SK-N-SH (cell line): ENCODE data around the gene PDK2. TPM values are rescaled to one million over a fixed set of nuclear protein-coding genes. Genes with fewer than 3 reads are reported as not detected.

Experiments used
- CTCF ChIA-PET: fragments of 300-600, 350-600 bp; formaldehyde crosslinking; extraction: SDS; loops from one replicate; lab custom pipeline; 2021; lab: Yijun Ruan, JAX
- POLR2A ChIA-PET: fragments of 350-600 bp; sonication (Branson Sonifier 250); formaldehyde crosslinking; extraction: SDS; loops from one replicate; lab custom pipeline; 2020; ENCODE audit warnings: antibody characterized with exemption, inconsistent platforms; lab: Yijun Ruan, JAX
- DNase-seq: peaks from one replicate; pipeline ENCODE4 v3.0.0; 2012
- H2AFZ ChIP-seq: fragments of 200-600 bp; sonication (generic); 2 replicates; pipeline ENCODE4 v1.8.1; 2016; ENCODE audit warnings: antibody characterized with exemption, mild to moderate bottlenecking, low read depth
- H3F3A ChIP-seq: fragments of 200-600 bp; sonication (generic); replicated peaks from 2 replicates; pipeline ENCODE3; 2016; ENCODE audit warnings: antibody characterized with exemption, mild to moderate bottlenecking; ENCODE audit not compliant: insufficient read depth
- H3K27ac ChIP-seq, 2 experiments: fragments of 200-500 bp in 1 of 2; fragments of 200-600 bp in 1 of 2; sonication (Bioruptor generic) in 1 of 2; sonication (generic), shearing (Covaris generic) in 1 of 2; 2 replicates each; pipeline versions ENCODE4 v1.5.1 to v1.6.1; 2014 to 2016; ENCODE audit warnings: low read depth in 2 of 2, inconsistent platforms in 1 of 2, low read length in 1 of 2, mild to moderate bottlenecking in 1 of 2, mixed read lengths in 1 of 2
- H3K27me3 ChIP-seq: fragments of 200-600 bp; sonication (generic), shearing (Covaris generic); 2 replicates; pipeline ENCODE4 v1.6.1; 2016; ENCODE audit warnings: mixed run types; ENCODE audit not compliant: insufficient read depth
- H3K36me3 ChIP-seq, 2 experiments: fragments of 200-500 bp in 1 of 2; fragments of 200-600 bp in 1 of 2; sonication (Bioruptor generic) in 1 of 2; sonication (generic) in 1 of 2; replicated peaks in 1 of 2; 2 replicates each; pipeline versions ENCODE3 to v1.5.1; 2014 to 2016; ENCODE audit warnings: low read length in 1 of 2, mild to moderate bottlenecking in 1 of 2; ENCODE audit not compliant: insufficient read depth in 2 of 2, control insufficient read depth in 1 of 2
- H3K4me1 ChIP-seq, 2 experiments: fragments of 200-500 bp in 1 of 2; fragments of 200-600 bp in 1 of 2; sonication (Bioruptor generic) in 1 of 2; sonication (generic), shearing (Covaris generic) in 1 of 2; 2 replicates each; pipeline versions ENCODE4 v1.5.1 to v1.6.1; 2014 to 2016; ENCODE audit warnings: low read depth in 1 of 2, low read length in 1 of 2, mixed run types in 1 of 2; ENCODE audit not compliant: insufficient read depth in 2 of 2, control insufficient read depth in 1 of 2
- H3K4me2 ChIP-seq: fragments of 200-600 bp; sonication (generic), shearing (Covaris generic); 2 replicates; pipeline ENCODE4 v1.6.1; 2017; ENCODE audit warnings: mixed run types
- H3K4me3 ChIP-seq, 2 experiments: fragments of 200-500 bp in 1 of 2; fragments of 200-600 bp in 1 of 2; sonication (Bioruptor generic) in 1 of 2; sonication (generic), shearing (Covaris generic) in 1 of 2; 2 replicates each; pipeline versions ENCODE4 v1.5.1 to v1.8.1; 2014 to 2016; ENCODE audit warnings: low read depth in 2 of 2, inconsistent platforms in 1 of 2, low read length in 1 of 2, mild to moderate bottlenecking in 1 of 2, mixed read lengths in 1 of 2, moderate library complexity in 1 of 2
- H3K79me2 ChIP-seq: fragments of 200-600 bp; sonication (generic); 2 replicates; pipeline ENCODE4 v1.8.1; 2017; ENCODE audit warnings: mild to moderate bottlenecking; ENCODE audit not compliant: insufficient read depth
- H3K9ac ChIP-seq: fragments of 200-600 bp; sonication (generic); 2 replicates; pipeline ENCODE4 v1.6.1; 2017; ENCODE audit warnings: mixed run types
- H3K9me2 ChIP-seq: fragments of 200-600 bp; sonication (generic); 2 replicates; pipeline ENCODE4 v1.6.1; 2017; ENCODE audit warnings: mixed run types
- H3K9me3 ChIP-seq: fragments of 200-600 bp; sonication (generic); 2 replicates; pipeline ENCODE4 v1.6.1; 2017; ENCODE audit warnings: mixed run types, mild to moderate bottlenecking, moderate library complexity
- H4K20me1 ChIP-seq: fragments of 200-600 bp; sonication (generic); 2 replicates; pipeline ENCODE4 v1.6.1; 2017; ENCODE audit warnings: mild to moderate bottlenecking, mixed run types; ENCODE audit not compliant: insufficient read depth
- CHD2 ChIP-seq: fragments of 150-350 bp; IDR thresholded peaks from 2 replicates; pipeline ENCODE4 v1.6.1; 2018; ENCODE audit warnings: low read length; ENCODE audit not compliant: partially characterized antibody
- CTCF ChIP-seq: fragments of 200-600 bp; sonication (generic); IDR thresholded peaks from 2 replicates; pipeline ENCODE4 v1.6.1; 2017; ENCODE audit warnings: antibody characterized with exemption, mild to moderate bottlenecking, moderate library complexity
- ELF1 ChIP-seq: IDR thresholded peaks from 2 replicates; pipeline ENCODE4 v1.4.0; 2012
- FOSL2 ChIP-seq: IDR thresholded peaks from 2 replicates; pipeline ENCODE4 v1.4.0; 2012; ENCODE audit warnings: low read depth, mild to moderate bottlenecking, moderate library complexity, borderline replicate concordance
- FOXJ3 ChIP-seq: sonication (generic); formaldehyde crosslinking; IDR thresholded peaks from 2 replicates; pipeline ENCODE4 v1.5.1; 2020; ENCODE audit warnings: mild to moderate bottlenecking, missing genetic modification reagents
- FOXM1 ChIP-seq: IDR thresholded peaks from 2 replicates; pipeline ENCODE4 v1.4.0; 2012; ENCODE audit warnings: low read depth, mild to moderate bottlenecking
- GABPA ChIP-seq: IDR thresholded peaks from 2 replicates; pipeline ENCODE4 v1.4.0; 2012; ENCODE audit warnings: low read depth, mild to moderate bottlenecking
- JUND ChIP-seq: IDR thresholded peaks from 2 replicates; pipeline ENCODE4 v1.4.0; 2012
- MEF2A ChIP-seq: IDR thresholded peaks from 2 replicates; pipeline ENCODE4 v1.4.0; 2012; ENCODE audit warnings: low read depth, borderline replicate concordance
- NRF1 ChIP-seq: IDR thresholded peaks from 2 replicates; pipeline ENCODE4 v1.6.1; 2012; ENCODE audit warnings: low read depth, mild to moderate bottlenecking, low read length
- PBX3 ChIP-seq: IDR thresholded peaks from 2 replicates; pipeline ENCODE4; 2012
- RAD21 ChIP-seq: IDR thresholded peaks from 2 replicates; pipeline ENCODE4 v1.6.1; 2012; ENCODE audit warnings: mild to moderate bottlenecking, low read length
- RCOR1 ChIP-seq: fragments of 150-350 bp; IDR thresholded peaks from 2 replicates; pipeline ENCODE4 v1.6.1; 2017; ENCODE audit warnings: antibody characterized with exemption, low read length
- REST ChIP-seq: IDR thresholded peaks from 2 replicates; pipeline ENCODE4 v1.6.1; 2012; ENCODE audit warnings: mild to moderate bottlenecking, low read depth, low read length, moderate library complexity
- RXRA ChIP-seq: IDR thresholded peaks from 2 replicates; pipeline ENCODE4 v1.4.0; 2012; ENCODE audit warnings: low read depth, mild to moderate bottlenecking, borderline replicate concordance
- SIN3A ChIP-seq: IDR thresholded peaks from 2 replicates; pipeline ENCODE4 v1.6.1; 2012; ENCODE audit warnings: low read depth, mild to moderate bottlenecking, low read length, moderate library complexity, borderline replicate concordance
- SMC3 ChIP-seq: IDR thresholded peaks from 2 replicates; pipeline ENCODE4 v1.6.1; 2012; ENCODE audit warnings: low read depth, low read length, improper control_type of control experiment
- TCF12 ChIP-seq: IDR thresholded peaks from 2 replicates; pipeline ENCODE4 v1.4.0; 2012
- TEAD4 ChIP-seq: IDR thresholded peaks from 2 replicates; pipeline ENCODE4 v1.4.0; 2012; ENCODE audit warnings: mild to moderate bottlenecking, borderline replicate concordance; ENCODE audit not compliant: insufficient read depth
- USF1 ChIP-seq: IDR thresholded peaks from 2 replicates; pipeline ENCODE4 v1.4.0; 2012; ENCODE audit warnings: low read depth, borderline replicate concordance
- USF2 ChIP-seq: fragments of 150-350 bp; IDR thresholded peaks from 2 replicates; pipeline ENCODE4 v1.6.1; 2017; ENCODE audit warnings: antibody characterized with exemption, low read length, low read depth, borderline replicate concordance
- WGBS: methylation state at CpG from one replicate; pipeline ENCODE4 v1.1.6; 2017; ENCODE audit warnings: low lambda C conversion rate; 5-methylcytosine and 5-hydroxymethylcytosine counted together
- polyA plus RNA-seq, 3 experiments: library from polyadenylated mRNA; depleted of rRNA; stranded (reverse); fragments of >200 nt; gene quantifications; 2 replicates each; pipeline ENCODE4 v1.2.3, GENCODE V29; 2012

The PDK2 gene
- polyA plus RNA-seq, 1 of the 3 experiments (the other 2 are of a cell fraction), result 124 TPM

- POLR2A ChIA-PET, result no interaction called here
- H3K27ac ChIP-seq, result peak overlapping the region in 1 of 2 experiments; percentile 50; a peak in 1 of 4 replicates
- H2AFZ ChIP-seq, result no peak overlapping the region
- H3K79me2 ChIP-seq, result peaks cover 58% of the 10 kb centered on the region
- H3K4me2 ChIP-seq, result no peak overlapping the region
- H3K36me3 ChIP-seq, result peaks cover 78 to 97% of the 10 kb centered on the region in 2 experiments
- H3K9ac ChIP-seq, result no peak overlapping the region
- H3K9me3 ChIP-seq, result no peaks in the 10 kb centered on the region
- no peaks in the 10 kb centered on the region for H3K9me2 ChIP-seq
- no peaks in the 10 kb centered on the region for H3K4me1 ChIP-seq
- WGBS, result 95% methylated on average over 11 of the region's 11 CpGs
- no peaks in the 10 kb centered on the region for H3K27me3 ChIP-seq
- TF ChIP-seq USF2 (no peak), CTCF (no peak), FOSL2 (no peak), ELF1 (no peak), RCOR1 (no peak), CHD2 (no peak), PBX3 (no peak), SIN3A (no peak), NRF1 (no peak), USF1 (no peak), GABPA (no peak), TEAD4 (no peak)
- no peak overlapping the region for H3K4me3 ChIP-seq
- H3F3A ChIP-seq, result peaks cover 100% of the 10 kb centered on the region
- DNase-seq, result no peak
- peaks cover 77% of the 10 kb centered on the region for H4K20me1 ChIP-seq
- CTCF ChIA-PET, result interaction anchor here (0.7 to 3.3 kb wide), 9 partner anchors 10 to 82 kb away, joined by 3 to 26 read pairs (median 5); partner anchors contain the start of gene ITGA3
Measured at GRCh38 chr17:50080096-50080480, 15.1 kb upstream of the PDK2 start.

GRCh38 chr17:50080827-50081226 lies 14.3 kb upstream of the PDK2 start:
- CTCF ChIA-PET, result interaction anchor here (1.2 to 3.3 kb wide), 3 partner anchors 13 to 55 kb away, joined by 3 to 26 read pairs (median 13); no protein-coding TSS in a partner anchor
- H3K27ac ChIP-seq, result peak overlapping the region in 1 of 2 experiments; percentile 32; a peak in 2 of 4 replicates
- TF ChIP-seq RAD21 (no peak), JUND (no peak), ELF1 (no peak), SMC3 (no peak), NRF1 (no peak), SIN3A (no peak), MEF2A (no peak), FOXM1 (no peak), TCF12 (no peak), REST (no peak), RXRA (no peak), FOXJ3 (CRISPR knock-in tag) (no peak)

More at GRCh38 chr17:50080827-50081226, 14.3 kb upstream of the PDK2 start:
- H3K79me2 ChIP-seq, result peaks cover 51% of the 10 kb centered on the region; the same call in 1 of the 2 replicates
- H2AFZ ChIP-seq, result no peak overlapping the region
- no peak overlapping the region for H3K4me2 ChIP-seq
- POLR2A ChIA-PET, result no interaction called here
- H3K27me3 ChIP-seq, result no peaks in the 10 kb centered on the region
- H4K20me1 ChIP-seq, result peaks cover 72% of the 10 kb centered on the region
- no peak for DNase-seq
- no peaks in the 10 kb centered on the region for H3K4me1 ChIP-seq
- WGBS, result 98% methylated on average over 7 of the region's 7 CpGs
- no peaks in the 10 kb centered on the region for H3K9me2 ChIP-seq
- H3K36me3 ChIP-seq, result peaks cover 70 to 91% of the 10 kb centered on the region in 2 experiments
- H3K9ac ChIP-seq, result no peak overlapping the region
- peaks cover 97% of the 10 kb centered on the region for H3F3A ChIP-seq
- H3K4me3 ChIP-seq, result no peak overlapping the region
- H3K9me3 ChIP-seq, result no peaks in the 10 kb centered on the region
